ENCODE results near the gene STRN3. TPM values are rescaled to one million over a fixed set of nuclear protein-coding genes. Genes with fewer than 3 reads are reported as not detected.

Gene STRN3
- total and polyA plus RNA-seq, 2 donors (not counting 1 experiment from before 2014, with no cell fraction given): 7.7 to 43.9 TPM

DNA sequence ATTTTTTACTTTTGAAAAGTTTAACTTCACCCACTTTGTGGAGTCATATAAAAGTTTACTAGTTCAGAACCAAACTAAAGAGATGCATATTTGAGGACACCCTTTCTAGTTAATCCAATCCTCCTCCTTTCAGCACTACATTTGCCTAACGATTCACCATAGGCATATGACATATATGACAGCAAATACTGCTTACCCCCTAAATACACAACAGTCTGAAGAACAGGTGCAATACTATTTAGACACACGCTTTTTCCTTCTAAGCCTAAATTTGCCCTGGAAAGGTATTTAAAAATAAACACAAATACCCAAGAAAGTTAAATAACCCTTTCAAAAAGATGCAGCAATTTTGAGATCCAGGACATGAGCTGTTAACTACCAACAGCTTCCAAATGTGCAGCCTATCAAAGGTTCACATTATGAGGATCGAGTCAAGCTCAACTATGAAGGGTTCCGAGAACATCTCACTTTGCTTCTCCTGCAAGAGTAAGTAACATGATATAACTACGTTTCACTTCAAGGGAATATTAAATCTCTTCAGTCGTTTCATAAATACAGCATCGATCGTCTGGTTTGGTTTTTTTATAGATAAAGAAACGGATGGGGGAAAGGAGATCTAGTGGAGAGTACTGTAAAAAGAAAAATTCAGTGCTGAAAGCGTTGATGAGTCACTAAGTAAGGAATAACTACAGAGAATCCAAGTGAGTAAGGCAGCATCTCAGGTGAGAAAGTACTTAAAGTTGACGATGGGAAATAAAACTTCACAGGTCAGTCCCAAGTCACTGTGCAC lies 1.4 kb downstream of the STRN3 start:
- peak overlapping the region; percentile 75 to 98 (median 93) for H3K4me3 ChIP-seq (ENCODE audit: control extremely low read depth in 1 of 5, extremely low read depth in 1 of 5, insufficient read depth in 1 of 5, low read depth in 2 of 5, low read length in 4 of 5)
- peaks cover 87% of the 10 kb centered on the region for H3K79me2 ChIP-seq (ENCODE audit: control insufficient read depth, insufficient read depth, low read length)
- CTCF ChIA-PET: no interaction called here
- no peaks in the 10 kb centered on the region for H3K9me3 Mint-ChIP-seq (ENCODE audit: insufficient read depth)
- H3K4me3 Mint-ChIP-seq: peak overlapping the region; percentile 87
- intact Hi-C loops (cut with micrococcal nuclease): loop anchor here (2.0 to 10.0 kb wide), 3 partner anchors 390 to 1178 kb away; partner anchors contain the start of genes NUBPL, RNU6-7 and RNU6-8
- POLR2A ChIA-PET: no interaction called here
- H4K20me1 ChIP-seq (ENCODE audit: control insufficient read depth, insufficient read depth, low read length, poor library complexity, severe bottlenecking): no peaks in the 10 kb centered on the region
- H2AFZ ChIP-seq (ENCODE audit: insufficient read depth, low read depth, low read length, poor library complexity, severe bottlenecking): peak overlapping the region; percentile 96
- H3K27me3 ChIP-seq (replicated peaks in 1 of 4; ENCODE audit: control extremely low read depth in 1 of 4, control insufficient read depth in 3 of 4, insufficient read depth in 4 of 4, low read length in 3 of 4): no peaks in the 10 kb centered on the region
- H3K4me1 ChIP-seq (ENCODE audit: control insufficient read depth in 2 of 2, insufficient read depth in 2 of 2, low read length in 2 of 2): peaks cover 13 to 17% of the 10 kb centered on the region in 2 donors
- H3K27me3 Mint-ChIP-seq: no peaks in the 10 kb centered on the region
- 4% methylated on average over 7 of the region's 11 CpGs for WGBS (ENCODE audit: insufficient coverage)
- no peak for TF ChIP-seq EZH2 (IDR thresholded peaks at IDR 0.05; ENCODE audit: borderline replicate concordance, insufficient read depth, low read depth, low read length, poor library complexity, severe bottlenecking)
- TF ChIP-seq, protein P1, sequence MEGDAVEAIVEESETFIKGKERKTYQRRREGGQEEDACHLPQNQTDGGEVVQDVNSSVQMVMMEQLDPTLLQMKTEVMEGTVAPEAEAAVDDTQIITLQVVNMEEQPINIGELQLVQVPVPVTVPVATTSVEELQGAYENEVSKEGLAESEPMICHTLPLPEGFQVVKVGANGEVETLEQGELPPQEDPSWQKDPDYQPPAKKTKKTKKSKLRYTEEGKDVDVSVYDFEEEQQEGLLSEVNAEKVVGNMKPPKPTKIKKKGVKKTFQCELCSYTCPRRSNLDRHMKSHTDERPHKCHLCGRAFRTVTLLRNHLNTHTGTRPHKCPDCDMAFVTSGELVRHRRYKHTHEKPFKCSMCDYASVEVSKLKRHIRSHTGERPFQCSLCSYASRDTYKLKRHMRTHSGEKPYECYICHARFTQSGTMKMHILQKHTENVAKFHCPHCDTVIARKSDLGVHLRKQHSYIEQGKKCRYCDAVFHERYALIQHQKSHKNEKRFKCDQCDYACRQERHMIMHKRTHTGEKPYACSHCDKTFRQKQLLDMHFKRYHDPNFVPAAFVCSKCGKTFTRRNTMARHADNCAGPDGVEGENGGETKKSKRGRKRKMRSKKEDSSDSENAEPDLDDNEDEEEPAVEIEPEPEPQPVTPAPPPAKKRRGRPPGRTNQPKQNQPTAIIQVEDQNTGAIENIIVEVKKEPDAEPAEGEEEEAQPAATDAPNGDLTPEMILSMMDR (IDR thresholded peaks at IDR 0.05): no peak
- H3K9ac ChIP-seq (ENCODE audit: low read length): peak overlapping the region; percentile 96
- no peaks in the 10 kb centered on the region for H3K9me3 ChIP-seq (ENCODE audit: control extremely low read depth in 1 of 3, control insufficient read depth in 2 of 3, insufficient read depth in 1 of 3, low read length in 2 of 3)
- H3K27ac Mint-ChIP-seq: peak overlapping the region; percentile 81
- ATAC-seq (ENCODE audit: low read depth): no peak
- peaks cover 41% of the 10 kb centered on the region for H3K4me1 Mint-ChIP-seq
- DNase-seq: no peak
- H3K4me2 ChIP-seq (replicated peaks; ENCODE audit: low read depth, low read length, poor library complexity, severe bottlenecking): peak overlapping the region; percentile 78
- H3K27ac ChIP-seq (ENCODE audit: low read length in 2 of 2): peak overlapping the region; percentile 71 to 93
- H3K36me3 ChIP-seq (replicated peaks in 1 of 2; ENCODE audit: control extremely low read depth in 1 of 2, control insufficient read depth in 1 of 2, extremely low read depth in 1 of 2, insufficient read depth in 2 of 2, low read length in 1 of 2): peaks cover 0 to 3% of the 10 kb centered on the region in 2 experiments

DNA sequence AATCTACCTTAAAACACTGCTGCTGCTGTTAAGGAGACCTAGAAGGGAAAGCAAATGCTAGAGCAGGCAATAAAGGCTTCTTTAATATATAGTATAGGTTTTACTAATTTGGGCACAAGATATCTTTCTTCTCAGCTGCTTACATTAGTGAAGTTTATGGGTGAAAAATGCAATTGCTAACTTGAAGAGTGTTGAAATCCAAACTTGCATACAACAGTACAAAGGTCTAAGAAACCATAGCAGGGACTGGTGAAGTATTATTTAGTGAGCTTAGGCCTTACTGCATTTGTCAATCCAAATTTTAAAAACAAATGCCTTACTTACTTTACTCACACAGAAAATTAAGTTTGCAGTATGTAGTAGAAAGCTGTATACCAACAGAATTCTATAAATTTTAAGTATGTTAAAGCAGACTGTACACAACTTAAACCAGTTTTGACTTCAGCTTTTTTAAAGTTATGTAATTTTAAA lies 2.1 kb downstream of the STRN3 start:
- POLR2A ChIA-PET: no interaction called here
- Histone ChIP-seq H2AFZ (ENCODE audit: insufficient read depth, low read depth, low read length, poor library complexity, severe bottlenecking) (no peak overlapping the region), H3K27me3 (replicated peaks in 1 of 4; ENCODE audit: control extremely low read depth in 1 of 4, control insufficient read depth in 3 of 4, insufficient read depth in 4 of 4, low read length in 3 of 4) (no peaks in the 10 kb centered on the region), H3K4me1 (ENCODE audit: control insufficient read depth in 2 of 2, insufficient read depth in 2 of 2, low read length in 2 of 2) (peaks cover 13 to 17% of the 10 kb centered on the region in 2 donors), H3K9ac (ENCODE audit: low read length) (peak overlapping the region; percentile 96), H3K4me2 (replicated peaks; ENCODE audit: low read depth, low read length, poor library complexity, severe bottlenecking) (peak overlapping the region; percentile 78), H3K27ac (ENCODE audit: low read length in 2 of 2) (no peak overlapping the region), H3K4me3 (ENCODE audit: control extremely low read depth in 1 of 5, extremely low read depth in 1 of 5, insufficient read depth in 1 of 5, low read depth in 2 of 5, low read length in 4 of 5) (no peak overlapping the region), H3K9me3 (ENCODE audit: control extremely low read depth in 1 of 3, control insufficient read depth in 2 of 3, insufficient read depth in 1 of 3, low read length in 2 of 3) (no peaks in the 10 kb centered on the region), H3K36me3 (replicated peaks in 1 of 2; ENCODE audit: control extremely low read depth in 1 of 2, control insufficient read depth in 1 of 2, extremely low read depth in 1 of 2, insufficient read depth in 2 of 2, low read length in 1 of 2) (peaks cover 0 to 3% of the 10 kb centered on the region in 2 experiments), H4K20me1 (ENCODE audit: control insufficient read depth, insufficient read depth, low read length, poor library complexity, severe bottlenecking) (peaks cover under 1% of the 10 kb centered on the region), H3K79me2 (ENCODE audit: control insufficient read depth, insufficient read depth, low read length) (peaks cover 88% of the 10 kb centered on the region)
- Mint-ChIP-seq H3K4me3 (peak overlapping the region; percentile 68), H3K9me3 (ENCODE audit: insufficient read depth) (no peaks in the 10 kb centered on the region), H3K27me3 (no peaks in the 10 kb centered on the region), H3K27ac (peak overlapping the region; percentile 34), H3K4me1 (peaks cover 38% of the 10 kb centered on the region)
- intact Hi-C loops (cut with micrococcal nuclease): loop anchor here (2.0 to 10.0 kb wide), 2 partner anchors 391 to 537 kb away; partner anchors contain the start of gene NUBPL
- CTCF ChIA-PET: no interaction called here
- TF ChIP-seq, protein P1 (IDR thresholded peaks at IDR 0.05): no peak
- no peak for TF ChIP-seq EZH2 (IDR thresholded peaks at IDR 0.05; ENCODE audit: borderline replicate concordance, insufficient read depth, low read depth, low read length, poor library complexity, severe bottlenecking)
- ATAC-seq (ENCODE audit: low read depth) (no peak), DNase-seq (no peak)

Data from B cell (primary cell).